ENCODE data around the gene RMC1. TPM values are rescaled to one million over a fixed set of nuclear protein-coding genes. Genes with fewer than 3 reads are reported as not detected.
"Not testable (repeated sequence)": the region's sequence is repeated elsewhere in the genome, so short reads cannot be mapped to it uniquely, and the experiment has no call there.

The RMC1 gene
- total RNA-seq, 4 donors from 2014 or later, result 4.4 to 34.1 (median 26.6) TPM

GRCh38 chr18:23575309-23575651, 72.0 kb downstream of the RMC1 start:
- in situ Hi-C loops (cut with MboI; ENCODE audit: low pct_ligation_motif_present in 1 of 4, low pct_unique_long_range_greater_than_20kb in 1 of 4, low sequenced_read_pairs in 3 of 4), result loop anchor here in 1 of 4 donors (5.0 kb wide), 1 partner anchor 53 kb away; no protein-coding TSS in a partner anchor
- TF ChIP-seq EP300 (IDR thresholded peaks at IDR 0.05; ENCODE audit: low read depth), result no peak
- no peak for TF ChIP-seq CTCF (IDR thresholded peaks at IDR 0.05)
- no peak for TF ChIP-seq POLR2A (IDR thresholded peaks at IDR 0.05)
- TF ChIP-seq POLR2AphosphoS5 (IDR thresholded peaks at IDR 0.05), result no peak
- no peak overlapping the region for H3K4me3 ChIP-seq
- 97 to 100% methylated on average over 2 to 7 of the region's 7 CpGs for WGBS, 2 donors (ENCODE audit: low coverage in 1 of 2)
- DNase-seq, result no peak
- intact Hi-C loops (cut with DNase I; ENCODE audit: low total_unique reads), result no loop called here
- H3K36me3 ChIP-seq, result peaks cover 0 to 13% (median 6%) of the 10 kb centered on the region in 4 donors
- peak overlapping the region in 3 of 4 donors; percentile 26 to 67 (median 42) for H3K27ac ChIP-seq
- H3K9me3 ChIP-seq, result no peaks in the 10 kb centered on the region
- no peaks in the 10 kb centered on the region for H3K27me3 ChIP-seq
- H3K4me1 ChIP-seq, result peaks cover 0 to 34% (median 1%) of the 10 kb centered on the region in 4 donors

GRCh38 chr18:23577521-23577920, 74.2 kb downstream of the RMC1 start:
- H3K4me1 ChIP-seq, result peaks cover 5 to 51% (median 11%) of the 10 kb centered on the region in 4 donors
- DNase-seq; intact Hi-C loops (cut with DNase I; ENCODE audit: low total_unique reads); H3K27ac ChIP-seq; H3K27me3 ChIP-seq; H3K9me3 ChIP-seq; H3K4me3 ChIP-seq; H3K36me3 ChIP-seq: not testable (repeated sequence)
- 98% methylated on average over 8 of the region's 24 CpGs; no CpG with 5 or more reads in 1 of the 2 donors for WGBS, 2 donors (ENCODE audit: low coverage in 1 of 2)
- in situ Hi-C loops (cut with MboI; ENCODE audit: low pct_ligation_motif_present in 1 of 4, low pct_unique_long_range_greater_than_20kb in 1 of 4, low sequenced_read_pairs in 3 of 4), result loop anchor here in 1 of 4 donors (5.0 kb wide), 1 partner anchor 55 kb away; no protein-coding TSS in a partner anchor

GRCh38 chr18:23578067-23578701, 74.9 kb downstream of the RMC1 start:
- no peaks in the 10 kb centered on the region for H3K27me3 ChIP-seq
- intact Hi-C loops (cut with DNase I; ENCODE audit: low total_unique reads) (no loop called here), in situ Hi-C loops (cut with MboI; ENCODE audit: low pct_ligation_motif_present in 1 of 4, low pct_unique_long_range_greater_than_20kb in 1 of 4, low sequenced_read_pairs in 3 of 4) (loop anchor here in 1 of 4 donors (5.0 kb wide), 1 partner anchor 56 kb away; no protein-coding TSS in a partner anchor)
- no peak for TF ChIP-seq POLR2AphosphoS5 (IDR thresholded peaks at IDR 0.05)
- no peak for TF ChIP-seq CTCF (IDR thresholded peaks at IDR 0.05)
- no peak for TF ChIP-seq EP300 (IDR thresholded peaks at IDR 0.05; ENCODE audit: low read depth)
- no peak for TF ChIP-seq POLR2A (IDR thresholded peaks at IDR 0.05)
- no peak overlapping the region for H3K27ac ChIP-seq
- H3K9me3 ChIP-seq, result no peaks in the 10 kb centered on the region
- WGBS, 2 donors (ENCODE audit: low coverage in 1 of 2), result 89% methylated on average over 6 of the region's 6 CpGs; no CpG with 5 or more reads in 1 of the 2 donors
- no peak for DNase-seq
- peaks cover 5 to 52% (median 11%) of the 10 kb centered on the region in 4 donors for H3K4me1 ChIP-seq
- peaks cover 0 to 8% (median 2%) of the 10 kb centered on the region in 4 donors for H3K36me3 ChIP-seq
- no peak overlapping the region for H3K4me3 ChIP-seq

- no peaks in the 10 kb centered on the region for H3K27me3 ChIP-seq
- H3K9me3 ChIP-seq, result no peaks in the 10 kb centered on the region
- DNase-seq, result no peak
- in situ Hi-C loops (cut with MboI; ENCODE audit: low pct_ligation_motif_present in 1 of 4, low pct_unique_long_range_greater_than_20kb in 1 of 4, low sequenced_read_pairs in 3 of 4), result loop anchor here in 1 of 4 donors (5.0 kb wide), 1 partner anchor 57 kb away; no protein-coding TSS in a partner anchor
- 77 to 89% methylated on average over 5 to 8 of the region's 8 CpGs for WGBS, 2 donors (ENCODE audit: low coverage in 1 of 2)
- TF ChIP-seq POLR2AphosphoS5 (IDR thresholded peaks at IDR 0.05), result no peak
- TF ChIP-seq POLR2A (IDR thresholded peaks at IDR 0.05), result no peak
- no peak for TF ChIP-seq CTCF (IDR thresholded peaks at IDR 0.05)
- no peak for TF ChIP-seq EP300 (IDR thresholded peaks at IDR 0.05; ENCODE audit: low read depth)
- intact Hi-C loops (cut with DNase I; ENCODE audit: low total_unique reads), result no loop called here
- H3K27ac ChIP-seq, result no peak overlapping the region
- no peak overlapping the region for H3K4me3 ChIP-seq
- peaks cover 0 to 8% (median 2%) of the 10 kb centered on the region in 4 donors for H3K36me3 ChIP-seq
- H3K4me1 ChIP-seq, result peaks cover 5 to 53% (median 11%) of the 10 kb centered on the region in 4 donors
These were observed 75.8 kb downstream of the RMC1 start for GRCh38 chr18:23578891-23579653.

Measured in transverse colon (tissue), 4 donors.